Osteocyte (in vitro differentiated cells): ENCODE results near the gene COL4A2. TPM values are rescaled to one million over a fixed set of nuclear protein-coding genes. Genes with fewer than 3 reads are reported as not detected.

Source experiments
- DNase-seq: peaks from one replicate; pipeline ENCODE4 v3.0.0; 2021; ENCODE audit warnings: mixed read lengths; ENCODE audit not compliant: unreplicated experiment; ENCODE audit errors: extremely low spot score
- H3K27ac Mint-ChIP-seq: one replicate; pipeline ENCODE4 v1.8.0; 2021; ENCODE audit warnings: mild to moderate bottlenecking, mixed read lengths; ENCODE audit not compliant: unreplicated experiment
- H3K27me3 Mint-ChIP-seq: one replicate; pipeline ENCODE4 v1.8.0; 2021; ENCODE audit warnings: mixed read lengths; ENCODE audit not compliant: unreplicated experiment
- H3K36me3 Mint-ChIP-seq: one replicate; pipeline ENCODE4 v1.8.0; 2021; ENCODE audit warnings: mixed read lengths; ENCODE audit not compliant: unreplicated experiment
- H3K4me1 Mint-ChIP-seq: one replicate; pipeline ENCODE4 v1.8.0; 2021; ENCODE audit warnings: mixed read lengths; ENCODE audit not compliant: unreplicated experiment
- H3K4me3 Mint-ChIP-seq: one replicate; pipeline ENCODE4 v1.8.0; 2021; ENCODE audit warnings: mild to moderate bottlenecking, moderate library complexity, mixed read lengths; ENCODE audit not compliant: unreplicated experiment
- H3K9me3 Mint-ChIP-seq: one replicate; pipeline ENCODE4 v1.8.0; 2021; ENCODE audit warnings: mixed read lengths; ENCODE audit not compliant: unreplicated experiment
- CTCF ChIP-seq: fragments of 200-600 bp; sonication (generic); IDR thresholded peaks from 2 replicates; pipeline ENCODE4 v1.5.0; 2021; ENCODE audit warnings: antibody characterized with exemption, mild to moderate bottlenecking, moderate library complexity
- total RNA-seq: library from RNA; stranded (reverse); gene quantifications from 2 replicates; pipeline ENCODE4 v1.2.1, GENCODE V29; 2021

The COL4A2 gene
- total RNA-seq, 1 donor from 2014 or later = 2,001 TPM

- no peak for TF ChIP-seq CTCF
- Mint-ChIP-seq H3K4me1 (peaks cover 15% of the 10 kb centered on the region), H3K9me3 (no peaks in the 10 kb centered on the region), H3K4me3 (no peak overlapping the region), H3K36me3 (peaks cover 50% of the 10 kb centered on the region), H3K27ac (peak overlapping the region; percentile 71), H3K27me3 (no peaks in the 10 kb centered on the region)
- no peak for DNase-seq
These were observed 147.3 kb downstream of the COL4A2 start for GRCh38 chr13:110454227-110454859.

- TF ChIP-seq CTCF = no peak
- Mint-ChIP-seq H3K4me3 (no peak overlapping the region), H3K27me3 (no peaks in the 10 kb centered on the region), H3K4me1 (peaks cover 15% of the 10 kb centered on the region), H3K9me3 (no peaks in the 10 kb centered on the region), H3K36me3 (peaks cover 50% of the 10 kb centered on the region), H3K27ac (peak overlapping the region; percentile 71)
- DNase-seq = no peak
These were observed 147.9 kb downstream of the COL4A2 start for GRCh38 chr13:110454956-110455355.

DNA sequence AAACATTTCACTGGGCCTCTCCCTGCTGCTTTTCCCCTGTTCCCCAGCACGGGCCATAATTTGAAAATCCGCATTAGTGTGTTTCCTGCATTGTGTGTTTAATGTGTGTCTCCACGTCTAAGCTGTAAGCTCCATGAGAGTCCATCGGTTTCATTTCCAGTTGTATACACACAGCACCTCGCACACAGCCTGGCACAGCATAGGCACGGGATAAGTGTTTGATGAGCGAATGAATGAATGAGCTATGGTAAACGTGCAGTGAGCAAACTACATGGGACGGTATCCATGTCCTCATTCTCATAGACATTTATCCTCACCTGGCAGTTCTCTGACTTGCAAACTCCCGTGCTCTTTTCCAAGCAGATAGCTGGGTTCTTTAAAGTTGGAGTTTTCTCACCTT, 148.4 kb downstream of the COL4A2 start:
- H3K27ac Mint-ChIP-seq = peak overlapping the region; percentile 95
- no peaks in the 10 kb centered on the region for H3K9me3 Mint-ChIP-seq
- H3K4me1 Mint-ChIP-seq = peaks cover 15% of the 10 kb centered on the region
- no peak overlapping the region for H3K4me3 Mint-ChIP-seq
- no peak for DNase-seq
- TF ChIP-seq CTCF = no peak
- no peaks in the 10 kb centered on the region for H3K27me3 Mint-ChIP-seq
- peaks cover 53% of the 10 kb centered on the region for H3K36me3 Mint-ChIP-seq

GRCh38 chr13:110455941-110456340, 148.9 kb downstream of the COL4A2 start:
- H3K4me1 Mint-ChIP-seq = peaks cover 15% of the 10 kb centered on the region
- H3K27ac Mint-ChIP-seq = peak overlapping the region; percentile 95
- no peak for DNase-seq
- H3K4me3 Mint-ChIP-seq = no peak overlapping the region
- TF ChIP-seq CTCF = peak; percentile 79
- H3K36me3 Mint-ChIP-seq = peaks cover 54% of the 10 kb centered on the region
- H3K9me3 Mint-ChIP-seq = no peaks in the 10 kb centered on the region
- H3K27me3 Mint-ChIP-seq = no peaks in the 10 kb centered on the region

DNA sequence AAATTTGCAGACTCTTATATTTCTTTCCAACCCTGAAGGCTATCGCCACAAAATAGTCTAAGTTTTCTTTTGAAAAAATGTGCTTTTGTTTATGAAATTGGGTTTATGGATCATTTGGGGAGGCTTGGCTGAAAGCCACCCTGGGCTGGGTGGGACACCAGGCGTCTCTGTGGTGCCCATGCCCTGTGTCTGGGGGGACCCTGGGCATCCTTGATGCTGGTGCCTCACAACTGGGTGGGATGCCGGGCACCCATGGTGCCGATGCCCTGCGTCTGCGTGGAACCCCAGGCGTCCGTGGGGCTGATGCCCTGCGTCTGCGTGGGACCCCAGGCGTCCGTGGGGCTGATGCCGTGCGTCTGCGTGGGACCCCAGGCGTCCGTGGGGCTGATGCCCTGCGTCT, 149.5 kb downstream of the COL4A2 start:
- no peak for TF ChIP-seq CTCF
- no peaks in the 10 kb centered on the region for H3K9me3 Mint-ChIP-seq
- DNase-seq = no peak
- H3K4me3 Mint-ChIP-seq = no peak overlapping the region
- no peaks in the 10 kb centered on the region for H3K27me3 Mint-ChIP-seq
- H3K27ac Mint-ChIP-seq = no peak overlapping the region
- peaks cover 15% of the 10 kb centered on the region for H3K4me1 Mint-ChIP-seq
- H3K36me3 Mint-ChIP-seq = peaks cover 52% of the 10 kb centered on the region
